T-helper 2 cell (primary cell): ENCODE measurements around the gene LRRC74B.
"Not testable (repeated sequence)": the region's sequence is repeated elsewhere in the genome, so short reads cannot be mapped to it uniquely, and the experiment has no call there.

ENCODE experiments used
- DNase-seq, 5 experiments: peaks; one replicate each; pipeline versions ENCODE4 v3.0.0 to v3.0.0-alpha.2; 2012 to 2022

LRRC74B gene

GRCh38 chr22:21032037-21032867, 13.5 kb upstream of the LRRC74B start, which contains the start of gene SLC7A4:
TSS of gene SLC7A4 (minus strand) at chr22:21032561. CDS start at chr22:21031812, 749 bp downstream.
- DNase-seq = no peak

- no peak for DNase-seq
Measured at GRCh38 chr22:21032868-21033688, 12.7 kb upstream of the LRRC74B start.

GRCh38 chr22:21033895-21034294, 11.9 kb upstream of the LRRC74B start:
- peak in 1 of 5 experiments; percentile 18 for DNase-seq

GRCh38 chr22:21034989-21035388, 10.8 kb upstream of the LRRC74B start:
- DNase-seq = no peak

GRCh38 chr22:21038405-21038804, 7.3 kb upstream of the LRRC74B start:
- no peak for DNase-seq

- not testable (repeated sequence) for DNase-seq
Measured at GRCh38 chr22:21039158-21039557, 6.6 kb upstream of the LRRC74B start.

- DNase-seq = no peak
Measured at GRCh38 chr22:21041937-21042336, 3.8 kb upstream of the LRRC74B start.

GRCh38 chr22:21042978-21043859, 2.5 kb upstream of the LRRC74B start:
- no peak for DNase-seq

GRCh38 chr22:21043860-21044535, 1.7 kb upstream of the LRRC74B start:
- no peak for DNase-seq

- DNase-seq = no peak
Measured at GRCh38 chr22:21044931-21045584, 688 bp upstream of the LRRC74B start.

GRCh38 chr22:21047035-21047661, 1.4 kb downstream of the LRRC74B start:
- DNase-seq = no peak

GRCh38 chr22:21047730-21048129, 2.0 kb downstream of the LRRC74B start:
- DNase-seq = no peak

- DNase-seq = not testable (repeated sequence)
Measured at GRCh38 chr22:21048448-21048847, 2.7 kb downstream of the LRRC74B start.

- not testable (repeated sequence) for DNase-seq
Measured at GRCh38 chr22:21048965-21049364, 3.2 kb downstream of the LRRC74B start.

- DNase-seq = no peak
Measured at GRCh38 chr22:21051145-21051830, 5.5 kb downstream of the LRRC74B start.

GRCh38 chr22:21051831-21052400, 6.2 kb downstream of the LRRC74B start:
- no peak for DNase-seq

GRCh38 chr22:21052715-21053459, 7.1 kb downstream of the LRRC74B start:
- no peak for DNase-seq

GRCh38 chr22:21054046-21054713, 8.4 kb downstream of the LRRC74B start:
- no peak for DNase-seq
